Measurements from ENCODE around the gene GJB4.

The GJB4 gene

DNA sequence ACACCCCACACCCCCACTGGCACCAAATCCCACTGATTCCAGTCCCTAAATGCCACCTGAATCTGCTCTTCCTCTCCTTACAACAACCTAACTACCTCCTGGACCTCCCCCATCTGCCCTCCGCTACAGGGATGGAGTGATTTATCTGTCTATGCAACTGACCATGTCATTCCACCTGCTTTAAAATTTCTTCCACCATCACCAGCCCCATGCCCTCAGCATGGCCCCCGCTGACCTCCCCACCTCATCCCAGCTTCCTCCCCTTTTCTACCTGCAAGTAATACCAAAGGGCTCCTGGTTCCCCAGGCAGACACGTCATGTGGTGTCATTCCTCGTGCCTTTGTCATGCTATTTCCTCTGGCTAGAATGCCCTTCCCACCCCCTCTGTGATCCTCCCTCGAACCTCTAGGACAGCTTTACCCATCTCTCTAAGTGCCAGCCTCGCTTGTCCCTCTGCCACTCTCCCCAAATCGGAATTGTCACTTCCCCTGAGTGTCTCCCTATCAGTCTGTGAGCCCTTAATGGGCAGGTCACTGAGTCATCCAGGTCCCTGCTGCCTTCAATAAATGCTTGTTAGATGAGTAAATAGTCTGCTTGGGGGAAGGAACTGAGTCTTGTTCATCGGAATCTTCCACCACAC is 3.7 kb downstream of the GJB4 start:
- Histone ChIP-seq H3K27me3 (ENCODE audit: insufficient read depth, poor library complexity, severe bottlenecking) (no peaks in the 10 kb centered on the region), H3K4me3 (replicated peaks; ENCODE audit: insufficient read depth, low read length) (no peak overlapping the region), H3K27ac (replicated peaks) (no peak overlapping the region)
- TF ChIP-seq GABPA (IDR thresholded peaks at IDR 0.05; ENCODE audit: low read depth): no peak
- TF ChIP-seq, protein P1, sequence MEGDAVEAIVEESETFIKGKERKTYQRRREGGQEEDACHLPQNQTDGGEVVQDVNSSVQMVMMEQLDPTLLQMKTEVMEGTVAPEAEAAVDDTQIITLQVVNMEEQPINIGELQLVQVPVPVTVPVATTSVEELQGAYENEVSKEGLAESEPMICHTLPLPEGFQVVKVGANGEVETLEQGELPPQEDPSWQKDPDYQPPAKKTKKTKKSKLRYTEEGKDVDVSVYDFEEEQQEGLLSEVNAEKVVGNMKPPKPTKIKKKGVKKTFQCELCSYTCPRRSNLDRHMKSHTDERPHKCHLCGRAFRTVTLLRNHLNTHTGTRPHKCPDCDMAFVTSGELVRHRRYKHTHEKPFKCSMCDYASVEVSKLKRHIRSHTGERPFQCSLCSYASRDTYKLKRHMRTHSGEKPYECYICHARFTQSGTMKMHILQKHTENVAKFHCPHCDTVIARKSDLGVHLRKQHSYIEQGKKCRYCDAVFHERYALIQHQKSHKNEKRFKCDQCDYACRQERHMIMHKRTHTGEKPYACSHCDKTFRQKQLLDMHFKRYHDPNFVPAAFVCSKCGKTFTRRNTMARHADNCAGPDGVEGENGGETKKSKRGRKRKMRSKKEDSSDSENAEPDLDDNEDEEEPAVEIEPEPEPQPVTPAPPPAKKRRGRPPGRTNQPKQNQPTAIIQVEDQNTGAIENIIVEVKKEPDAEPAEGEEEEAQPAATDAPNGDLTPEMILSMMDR (IDR thresholded peaks at IDR 0.05; ENCODE audit: insufficient read depth, low read length): no peak
- TF ChIP-seq, protein P2, sequence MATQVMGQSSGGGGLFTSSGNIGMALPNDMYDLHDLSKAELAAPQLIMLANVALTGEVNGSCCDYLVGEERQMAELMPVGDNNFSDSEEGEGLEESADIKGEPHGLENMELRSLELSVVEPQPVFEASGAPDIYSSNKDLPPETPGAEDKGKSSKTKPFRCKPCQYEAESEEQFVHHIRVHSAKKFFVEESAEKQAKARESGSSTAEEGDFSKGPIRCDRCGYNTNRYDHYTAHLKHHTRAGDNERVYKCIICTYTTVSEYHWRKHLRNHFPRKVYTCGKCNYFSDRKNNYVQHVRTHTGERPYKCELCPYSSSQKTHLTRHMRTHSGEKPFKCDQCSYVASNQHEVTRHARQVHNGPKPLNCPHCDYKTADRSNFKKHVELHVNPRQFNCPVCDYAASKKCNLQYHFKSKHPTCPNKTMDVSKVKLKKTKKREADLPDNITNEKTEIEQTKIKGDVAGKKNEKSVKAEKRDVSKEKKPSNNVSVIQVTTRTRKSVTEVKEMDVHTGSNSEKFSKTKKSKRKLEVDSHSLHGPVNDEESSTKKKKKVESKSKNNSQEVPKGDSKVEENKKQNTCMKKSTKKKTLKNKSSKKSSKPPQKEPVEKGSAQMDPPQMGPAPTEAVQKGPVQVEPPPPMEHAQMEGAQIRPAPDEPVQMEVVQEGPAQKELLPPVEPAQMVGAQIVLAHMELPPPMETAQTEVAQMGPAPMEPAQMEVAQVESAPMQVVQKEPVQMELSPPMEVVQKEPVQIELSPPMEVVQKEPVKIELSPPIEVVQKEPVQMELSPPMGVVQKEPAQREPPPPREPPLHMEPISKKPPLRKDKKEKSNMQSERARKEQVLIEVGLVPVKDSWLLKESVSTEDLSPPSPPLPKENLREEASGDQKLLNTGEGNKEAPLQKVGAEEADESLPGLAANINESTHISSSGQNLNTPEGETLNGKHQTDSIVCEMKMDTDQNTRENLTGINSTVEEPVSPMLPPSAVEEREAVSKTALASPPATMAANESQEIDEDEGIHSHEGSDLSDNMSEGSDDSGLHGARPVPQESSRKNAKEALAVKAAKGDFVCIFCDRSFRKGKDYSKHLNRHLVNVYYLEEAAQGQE (IDR thresholded peaks at IDR 0.05; ENCODE audit: insufficient replicate concordance, low read depth): no peak
- TF ChIP-seq POLR2AphosphoS5 (IDR thresholded peaks at IDR 0.05; ENCODE audit: low read depth): no peak
- no peak for TF ChIP-seq SPI1 (IDR thresholded peaks at IDR 0.05; ENCODE audit: borderline replicate concordance, low read depth)
- no peak for DNase-seq (ENCODE audit: low read depth in 1 of 2, low spot score in 1 of 2)

DNA sequence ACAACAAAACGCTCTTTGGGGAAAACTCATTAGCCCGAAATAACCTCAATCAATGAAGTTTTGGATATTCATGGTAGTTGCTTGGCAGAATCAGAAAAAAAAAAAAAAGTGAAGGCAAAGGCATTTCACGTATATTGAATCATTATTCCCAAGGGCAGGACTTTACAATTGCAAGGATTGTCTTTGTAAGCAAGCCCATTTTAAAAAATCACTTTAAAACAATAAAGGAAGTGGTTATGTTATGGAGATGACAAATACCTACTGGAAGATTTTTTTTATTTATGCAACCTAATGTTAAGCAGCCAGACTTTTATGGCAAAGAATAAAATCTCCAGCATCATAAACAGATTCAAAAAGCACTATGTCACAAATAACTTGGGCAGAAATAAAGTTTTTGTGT is 9.3 kb downstream of the GJB4 start:
- no peak for TF ChIP-seq SPI1 (IDR thresholded peaks at IDR 0.05; ENCODE audit: borderline replicate concordance, low read depth)
- TF ChIP-seq, protein P2 (IDR thresholded peaks at IDR 0.05; ENCODE audit: insufficient replicate concordance, low read depth): no peak
- TF ChIP-seq, protein P1 (IDR thresholded peaks at IDR 0.05; ENCODE audit: insufficient read depth, low read length): no peak
- no peak for TF ChIP-seq POLR2AphosphoS5 (IDR thresholded peaks at IDR 0.05; ENCODE audit: low read depth)
- DNase-seq (ENCODE audit: low read depth in 1 of 2, low spot score in 1 of 2): no peak
- Histone ChIP-seq H3K4me3 (replicated peaks; ENCODE audit: insufficient read depth, low read length) (no peak overlapping the region), H3K27ac (replicated peaks) (no peak overlapping the region), H3K27me3 (ENCODE audit: insufficient read depth, poor library complexity, severe bottlenecking) (no peaks in the 10 kb centered on the region)

DNA sequence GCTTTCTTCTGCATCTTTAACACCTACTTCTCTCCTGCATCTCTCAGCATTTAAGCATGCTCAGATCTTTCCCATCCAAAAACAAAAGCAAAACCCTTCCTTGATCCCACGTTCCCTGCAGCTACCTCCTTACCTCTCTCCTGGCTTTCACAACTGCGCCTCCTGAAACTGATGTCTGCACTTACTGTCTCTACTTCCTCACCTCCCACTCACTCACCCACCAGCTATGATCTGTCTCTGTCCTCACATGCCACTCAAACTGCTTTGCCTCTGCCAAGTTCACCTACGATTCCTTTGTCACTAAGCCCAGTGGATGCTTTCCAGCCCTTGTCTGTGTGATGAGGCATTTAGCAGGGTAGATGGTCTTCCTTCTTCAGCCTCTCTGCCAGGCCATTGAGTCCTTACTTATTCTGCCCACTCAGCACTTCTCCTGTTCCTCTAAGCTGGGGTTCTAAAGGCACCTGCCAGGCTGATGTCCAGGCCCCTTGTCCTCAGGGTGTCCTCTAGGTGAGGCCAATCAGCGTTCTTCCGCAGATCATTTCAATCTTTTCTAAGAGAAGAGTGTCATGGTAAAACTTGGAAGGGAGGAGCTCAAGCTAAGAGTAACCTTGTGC is 11.5 kb downstream of the GJB4 start:
- Histone ChIP-seq H3K27ac (replicated peaks) (no peak overlapping the region), H3K27me3 (ENCODE audit: insufficient read depth, poor library complexity, severe bottlenecking) (no peaks in the 10 kb centered on the region), H3K4me3 (replicated peaks; ENCODE audit: insufficient read depth, low read length) (no peak overlapping the region)
- TF ChIP-seq SPI1 (IDR thresholded peaks at IDR 0.05; ENCODE audit: borderline replicate concordance, low read depth) (no peak), POLR2AphosphoS5 (IDR thresholded peaks at IDR 0.05; ENCODE audit: low read depth) (no peak), GABPA (IDR thresholded peaks at IDR 0.05; ENCODE audit: low read depth) (no peak)
- TF ChIP-seq, protein P2 (IDR thresholded peaks at IDR 0.05; ENCODE audit: insufficient replicate concordance, low read depth): no peak
- TF ChIP-seq, protein P1 (IDR thresholded peaks at IDR 0.05; ENCODE audit: insufficient read depth, low read length): no peak
- no peak for DNase-seq (ENCODE audit: low read depth in 1 of 2, low spot score in 1 of 2)
